Adrenal gland (tissue), 12 donors: ENCODE measurements around the gene KMT2E. TPM values are rescaled to one million over a fixed set of nuclear protein-coding genes. Genes with fewer than 3 reads are reported as not detected.

Source experiments
- DNase-seq, 7 donors: peaks; one replicate each; pipeline ENCODE4 v3.0.0-alpha.2; 2019 to 2020
- H3K27ac ChIP-seq, 5 donors: fragments of 200-600 bp; sonication (generic) in 4 of 5; 1 replicate in 3 of 5; 2 replicates in 2 of 5; pipeline versions ENCODE4 v1.5.1 to v1.8.0; 2016 to 2020; ENCODE audit warnings: mild to moderate bottlenecking in 1 of 5
- H3K27me3 ChIP-seq: fragments of 200-600 bp; 2 replicates; pipeline ENCODE4 v1.8.0; 2021
- H3K36me3 ChIP-seq, 2 donors: fragments of 200-600 bp; replicated peaks in 1 of 2; 1 replicate in 1 of 2; 2 replicates in 1 of 2; pipeline versions ENCODE4 v1.5.1 to v1.8.0; 2018 to 2022
- H3K4me1 ChIP-seq, 2 donors: fragments of 200-600 bp; replicated peaks in 1 of 2; 1 replicate in 1 of 2; 2 replicates in 1 of 2; pipeline versions ENCODE4 v1.5.1 to v1.8.0; 2018 to 2021
- H3K4me3 ChIP-seq, 4 donors: fragments of 200-600 bp; sonication (generic) in 3 of 4; one replicate each; pipeline ENCODE4 v1.5.1; 2016 to 2018
- H3K9me3 ChIP-seq, 3 donors: fragments of 200-600 bp; sonication (generic) in 1 of 3; replicated peaks in 1 of 3; 1 replicate in 2 of 3; 2 replicates in 1 of 3; pipeline versions ENCODE4 v1.5.1 to v1.8.0; 2016 to 2021
- CTCF ChIP-seq, 6 experiments: fragments of 450-650 bp in 4 of 6; fragments of 200-600 bp in 2 of 6; sonication (generic) in 1 of 6; IDR thresholded peaks; 1 replicate in 5 of 6; 2 replicates in 1 of 6; pipeline versions ENCODE4 v1.5.1 to v1.8.0; 2016 to 2021; ENCODE audit warnings: antibody characterized with exemption in 6 of 6, mild to moderate bottlenecking in 2 of 6, moderate library complexity in 1 of 6
- POLR2A ChIP-seq, 2 donors: fragments of 450-650 bp; IDR thresholded peaks; one replicate each; pipeline ENCODE4 v1.6.1; 2017; ENCODE audit warnings: antibody characterized with exemption in 2 of 2, mild to moderate bottlenecking in 2 of 2, moderate library complexity in 1 of 2
- WGBS, 4 donors: extraction: QIAGEN DNeasy Blood & Tissue Kit in 2 of 4; methylation state at CpG; one replicate each; pipeline versions ENCODE4 v1.1.5 to v1.1.7; 2013 to 2017; 5-methylcytosine and 5-hydroxymethylcytosine counted together
- intact Hi-C, 2 donors: fragments of 100-400 bp; cut with DNase I; formaldehyde crosslinking; loops; one replicate each; pipeline versions ENCODE4 v1.14.1 to v1.15.0; 2022 to 2023
- polyA plus RNA-seq, 3 donors: library from polyadenylated mRNA; stranded (reverse); fragments of 200-250 nt in 2 of 3; fragments of 350-450 nt in 1 of 3; fragmentation: Illumina TruSeq in 1 of 3; extraction: RNeasy Lipid Tissue Mini Kit (QIAGEN cat#74804) in 1 of 3; gene quantifications; one replicate each; pipeline ENCODE4 v1.2.3, GENCODE V29; 2013 to 2014
- total RNA-seq, 9 donors: library from RNA; depleted of rRNA in 4 of 9; stranded (reverse); fragments of >200 nt in 4 of 9; fragments of 120-200 nt in 1 of 9; fragmentation: NEBNext Ultra II Directional in 1 of 9; extraction: Animal tissue kit (Norgen Biotek cat#: 25700) in 1 of 9; gene quantifications; one replicate each; pipeline versions ENCODE4 v1.1.0 to v1.2.4, GENCODE V29; 2013 to 2023
- donor health status: healthy with polysubstance abuse.
- donor health status: Bipolar disorder and iron deficiency.
- donor health status: DM: yes; HTN: yes; CAD: no.
- donor health status: DM: no; HTN: no; CAD: no.
- donor health status: DM: no; HTN: no; CAD: no.
- donor health status: DM: yes; HTN: yes; CAD: no.

Gene KMT2E
- total and polyA plus RNA-seq, 12 donors: 14.4 to 98.0 (median 48.4) TPM

GRCh38 chr7:104983578-104984539, 30.1 kb upstream of the KMT2E start:
- 0 to 3% (median 1%) methylated on average over 17 to 62 of the region's 62 CpGs for WGBS, 4 donors
- H3K4me1 ChIP-seq: peaks cover 38 to 43% of the 10 kb centered on the region in 2 donors
- H3K27ac ChIP-seq: peak overlapping the region; percentile 85 to 98 (median 96)
- TF ChIP-seq CTCF (IDR thresholded peaks at IDR 0.05): peak; percentile 20 to 70 (median 55)
- TF ChIP-seq POLR2A (IDR thresholded peaks at IDR 0.05): peak; percentile 51 to 82
- H3K27me3 ChIP-seq: no peaks in the 10 kb centered on the region
- peak; percentile 86 to 92 (median 91) for DNase-seq
- peak overlapping the region in 3 of 4 donors; percentile 36 to 77 (median 61) for H3K4me3 ChIP-seq
- H3K9me3 ChIP-seq: no peaks in the 10 kb centered on the region
- intact Hi-C loops: loop anchor here in 1 of 2 donors (10.0 kb wide), 1 partner anchor 351 kb away; no protein-coding TSS in a partner anchor
- H3K36me3 ChIP-seq: no peaks in the 10 kb centered on the region

GRCh38 chr7:104984585-104985258, 29.3 kb upstream of the KMT2E start:
- intact Hi-C loops: loop anchor here in 1 of 2 donors (10.0 kb wide), 1 partner anchor 350 kb away; no protein-coding TSS in a partner anchor
- H3K27me3 ChIP-seq: no peaks in the 10 kb centered on the region
- H3K36me3 ChIP-seq: no peaks in the 10 kb centered on the region
- WGBS, 4 donors: 29 to 39% (median 39%) methylated on average over 7 of the region's 7 CpGs
- H3K4me3 ChIP-seq: peak overlapping the region in 2 of 4 donors; percentile 36 to 61
- H3K27ac ChIP-seq: peak overlapping the region; percentile 85 to 98 (median 96)
- peaks cover 30 to 35% of the 10 kb centered on the region in 2 donors for H3K4me1 ChIP-seq
- TF ChIP-seq CTCF (IDR thresholded peaks at IDR 0.05): no peak
- no peak for TF ChIP-seq POLR2A (IDR thresholded peaks at IDR 0.05)
- no peaks in the 10 kb centered on the region for H3K9me3 ChIP-seq
- no peak for DNase-seq

GRCh38 chr7:104985259-104985617, 28.8 kb upstream of the KMT2E start:
- 28 to 45% (median 38%) methylated on average over 1 of the region's 1 CpG for WGBS, 4 donors
- H3K27ac ChIP-seq: peak overlapping the region in 3 of 5 donors; percentile 85 to 98 (median 96)
- no peak for DNase-seq
- H3K9me3 ChIP-seq: no peaks in the 10 kb centered on the region
- H3K4me3 ChIP-seq: no peak overlapping the region
- H3K36me3 ChIP-seq: no peaks in the 10 kb centered on the region
- H3K4me1 ChIP-seq: peaks cover 28 to 35% of the 10 kb centered on the region in 2 donors
- no peaks in the 10 kb centered on the region for H3K27me3 ChIP-seq
- TF ChIP-seq CTCF (IDR thresholded peaks at IDR 0.05) (no peak), POLR2A (IDR thresholded peaks at IDR 0.05) (no peak)
- intact Hi-C loops: loop anchor here in 1 of 2 donors (10.0 kb wide), 1 partner anchor 350 kb away; no protein-coding TSS in a partner anchor
